Measurements from ENCODE around the gene FRYL.
"Not testable (repeated sequence)": the region's sequence is repeated elsewhere in the genome, so short reads cannot be mapped to it uniquely, and the experiment has no call there.

FRYL gene

GRCh38 chr4:48785302-48785701, 5.2 kb upstream of the FRYL start:
- DNase-seq (ENCODE audit: low read depth, low spot score), result no peak

- no peak for DNase-seq (ENCODE audit: low read depth, low spot score)
Observed at GRCh38 chr4:48781968-48782367, 1.9 kb upstream of the FRYL start.

GRCh38 chr4:48780865-48781214, 761 bp upstream of the FRYL start:
- no peak for DNase-seq (ENCODE audit: low read depth, low spot score)

- DNase-seq (ENCODE audit: low read depth, low spot score), result peak; percentile 66
Observed at GRCh38 chr4:48779095-48779997, 733 bp downstream of the FRYL start.

- no peak for DNase-seq (ENCODE audit: low read depth, low spot score)
Observed at GRCh38 chr4:48778431-48779094, 1.5 kb downstream of the FRYL start.

GRCh38 chr4:48777739-48778138, 2.3 kb downstream of the FRYL start:
- no peak for DNase-seq (ENCODE audit: low read depth, low spot score)

GRCh38 chr4:48774760-48775710, 5.0 kb downstream of the FRYL start:
- DNase-seq (ENCODE audit: low read depth, low spot score), result no peak

GRCh38 chr4:48772556-48772955, 7.5 kb downstream of the FRYL start:
- no peak for DNase-seq (ENCODE audit: low read depth, low spot score)

- DNase-seq (ENCODE audit: low read depth, low spot score), result peak; percentile 26
Observed at GRCh38 chr4:48767055-48767929, 12.8 kb downstream of the FRYL start.

GRCh38 chr4:48766131-48766792, 13.8 kb downstream of the FRYL start:
- DNase-seq (ENCODE audit: low read depth, low spot score), result no peak

GRCh38 chr4:48762408-48762807, 17.7 kb downstream of the FRYL start:
- DNase-seq (ENCODE audit: low read depth, low spot score), result no peak

- no peak for DNase-seq (ENCODE audit: low read depth, low spot score)
Observed at GRCh38 chr4:48761286-48761685, 18.8 kb downstream of the FRYL start.

GRCh38 chr4:48758703-48759102, 21.4 kb downstream of the FRYL start:
- not testable (repeated sequence) for DNase-seq (ENCODE audit: low read depth, low spot score)

GRCh38 chr4:48756689-48757220, 23.3 kb downstream of the FRYL start:
- no peak for DNase-seq (ENCODE audit: low read depth, low spot score)

GRCh38 chr4:48755281-48755680, 24.8 kb downstream of the FRYL start:
- no peak for DNase-seq (ENCODE audit: low read depth, low spot score)

- no peak for DNase-seq (ENCODE audit: low read depth, low spot score)
Observed at GRCh38 chr4:48753159-48753558, 26.9 kb downstream of the FRYL start.

GRCh38 chr4:48752726-48753125, 27.4 kb downstream of the FRYL start:
- no peak for DNase-seq (ENCODE audit: low read depth, low spot score)

- no peak for DNase-seq (ENCODE audit: low read depth, low spot score)
Observed at GRCh38 chr4:48752246-48752645, 27.8 kb downstream of the FRYL start.

- DNase-seq (ENCODE audit: low read depth, low spot score), result no peak
Observed at GRCh38 chr4:48748949-48749596, 31.0 kb downstream of the FRYL start.
